Mesenchymal stem cell (in vitro differentiated cells and primary cell): ENCODE measurements around the gene NCK1.
A peak's percentile ranks its signal among the peaks of the same experiment; 100 is the strongest.
"Not testable (repeated sequence)": the region's sequence is repeated elsewhere in the genome, so short reads cannot be mapped to it uniquely, and the experiment has no call there.

Experiments
- DNase-seq: peaks from one replicate; pipeline ENCODE4 v3.0.0-alpha.2; 2013
- H2AFZ ChIP-seq: one replicate; pipeline ENCODE4 v1.6.1; 2013; ENCODE audit warnings: low read depth, mild to moderate bottlenecking, control low read depth, inconsistent platforms, low read length, moderate library complexity
- H2AK5ac ChIP-seq: 2 replicates; pipeline ENCODE4 v1.6.1; 2013; ENCODE audit warnings: low read length, moderate library complexity, mild to moderate bottlenecking, inconsistent platforms; ENCODE audit not compliant: severe bottlenecking
- H2BK120ac ChIP-seq: one replicate; pipeline ENCODE4 v1.6.1; 2013; ENCODE audit warnings: low read depth, mild to moderate bottlenecking, inconsistent platforms, low read length, moderate library complexity
- H2BK12ac ChIP-seq, 2 experiments: one replicate each; pipeline ENCODE4 v1.6.1; 2013; ENCODE audit warnings: inconsistent platforms in 2 of 2, low read length in 2 of 2, mild to moderate bottlenecking in 2 of 2, moderate library complexity in 2 of 2, control low read depth in 1 of 2
- H2BK15ac ChIP-seq: one replicate; pipeline ENCODE4 v1.6.1; 2013; ENCODE audit warnings: mild to moderate bottlenecking, low read depth, inconsistent platforms; ENCODE audit not compliant: poor library complexity, severe bottlenecking
- H2BK5ac ChIP-seq: 2 replicates; pipeline ENCODE4 v1.6.1; 2013; ENCODE audit warnings: low read depth, mild to moderate bottlenecking, low read length, control low read depth, inconsistent platforms; ENCODE audit not compliant: poor library complexity, severe bottlenecking
- H3K14ac ChIP-seq, 2 experiments: one replicate each; pipeline ENCODE4 v1.6.1; 2013; ENCODE audit warnings: inconsistent platforms in 2 of 2, low read length in 2 of 2, control low read depth in 1 of 2, mild to moderate bottlenecking in 1 of 2, moderate library complexity in 1 of 2
- H3K18ac ChIP-seq, 2 experiments: one replicate each; pipeline ENCODE4 v1.6.1; 2013; ENCODE audit warnings: inconsistent platforms in 2 of 2, low read length in 2 of 2, control low read depth in 1 of 2, low read depth in 1 of 2, mild to moderate bottlenecking in 1 of 2
- H3K23ac ChIP-seq, 2 experiments: one replicate each; pipeline ENCODE4 v1.6.1; 2013; ENCODE audit warnings: inconsistent platforms in 2 of 2, low read length in 2 of 2, mild to moderate bottlenecking in 2 of 2, moderate library complexity in 2 of 2, control low read depth in 1 of 2
- H3K27ac ChIP-seq: 2 replicates; pipeline ENCODE4 v1.5.1; 2013; ENCODE audit warnings: mild to moderate bottlenecking, moderate library complexity, low read length, control low read depth, inconsistent platforms; ENCODE audit not compliant: poor library complexity, severe bottlenecking
- H3K27me3 ChIP-seq, 2 experiments: 2 replicates each; pipeline versions ENCODE4 v1.6.1 to v1.7.0; 2013; ENCODE audit warnings: low read length in 2 of 2, mild to moderate bottlenecking in 2 of 2, moderate library complexity in 2 of 2, control low read depth in 1 of 2, inconsistent platforms in 1 of 2; ENCODE audit not compliant: control insufficient read depth in 1 of 2, insufficient read depth in 1 of 2
- H3K36me3 ChIP-seq, 2 experiments: 2 replicates each; pipeline versions ENCODE4 v1.6.1 to v1.7.0; 2013; ENCODE audit warnings: low read length in 2 of 2, control low read depth in 1 of 2, inconsistent platforms in 1 of 2, low read depth in 1 of 2, mild to moderate bottlenecking in 1 of 2; ENCODE audit not compliant: insufficient read depth in 2 of 2, control insufficient read depth in 1 of 2
- H3K4ac ChIP-seq, 2 experiments: one replicate each; pipeline ENCODE4 v1.6.1; 2013; ENCODE audit warnings: inconsistent platforms in 2 of 2, low read length in 2 of 2, mild to moderate bottlenecking in 2 of 2, moderate library complexity in 2 of 2, control low read depth in 1 of 2, low read depth in 1 of 2
- H3K4me1 ChIP-seq: 2 replicates; pipeline ENCODE4 v1.6.1; 2013; ENCODE audit warnings: low read depth, low read length, control low read depth; ENCODE audit not compliant: control insufficient read depth, insufficient read depth
- H3K4me2 ChIP-seq: 2 replicates; pipeline ENCODE4 v1.6.1; 2013; ENCODE audit warnings: low read length, mild to moderate bottlenecking, inconsistent platforms; ENCODE audit not compliant: poor library complexity, severe bottlenecking
- H3K4me3 ChIP-seq, 2 experiments: 2 replicates each; pipeline versions ENCODE4 v1.5.1 to v1.7.0; 2013; ENCODE audit warnings: low read length in 2 of 2, mild to moderate bottlenecking in 2 of 2, control low read depth in 1 of 2, low read depth in 1 of 2; ENCODE audit not compliant: insufficient read depth in 1 of 2
- H3K79me1 ChIP-seq: replicated peaks from 2 replicates; pipeline ENCODE4 v1.6.1; 2013; ENCODE audit warnings: mild to moderate bottlenecking, control low read depth, low read length, inconsistent platforms; ENCODE audit not compliant: poor library complexity, severe bottlenecking
- H3K9ac ChIP-seq: 2 replicates; pipeline ENCODE4 v1.7.0; 2013; ENCODE audit warnings: mild to moderate bottlenecking, low read length, moderate library complexity
- H3K9me3 ChIP-seq: 2 replicates; pipeline ENCODE4 v1.7.0; 2013; ENCODE audit warnings: mild to moderate bottlenecking, low read length; ENCODE audit not compliant: control insufficient read depth
- H4K8ac ChIP-seq: one replicate; pipeline ENCODE4 v1.6.1; 2013; ENCODE audit warnings: inconsistent platforms, mild to moderate bottlenecking, low read length, moderate library complexity
- H4K91ac ChIP-seq: one replicate; pipeline ENCODE4 v1.6.1; 2013; ENCODE audit warnings: mild to moderate bottlenecking, low read length, inconsistent platforms
- WGBS: methylation state at CpG from one replicate; pipeline ENCODE4 v1.1.7; 2013; ENCODE audit warnings: mixed read lengths; 5-methylcytosine and 5-hydroxymethylcytosine counted together

The NCK1 gene

DNA sequence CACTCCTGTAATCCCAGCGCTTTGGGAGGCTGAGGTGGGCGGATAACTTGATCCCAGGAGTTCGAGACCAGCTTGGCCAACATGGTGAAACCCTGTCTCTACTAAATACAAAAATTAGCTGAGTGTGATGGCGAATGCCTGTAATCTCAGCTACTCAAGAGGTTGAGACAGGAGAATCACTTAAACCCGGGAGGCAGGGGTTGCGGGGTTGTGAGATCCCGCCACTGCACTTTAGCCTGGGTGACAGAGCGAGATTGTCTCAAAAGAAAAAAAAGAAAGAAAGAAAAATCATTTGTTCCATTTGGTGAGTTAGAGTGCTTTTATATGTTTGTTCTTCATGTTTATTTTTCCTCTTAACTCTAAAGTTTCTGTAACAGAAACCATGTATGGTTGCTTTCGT lies 7.3 kb downstream of the NCK1 start:
- no peak overlapping the region for H3K4ac ChIP-seq
- H3K14ac ChIP-seq: no peak overlapping the region
- no peak overlapping the region for H3K4me2 ChIP-seq
- no peak overlapping the region for H3K4me3 ChIP-seq
- H3K18ac ChIP-seq: no peak overlapping the region
- H3K27me3 ChIP-seq: no peaks in the 10 kb centered on the region
- no peak for DNase-seq
- no peaks in the 10 kb centered on the region for H3K4me1 ChIP-seq
- no peak overlapping the region for H2BK5ac ChIP-seq
- H3K9ac ChIP-seq: no peak overlapping the region
- H2BK120ac ChIP-seq: no peak overlapping the region
- no peak overlapping the region for H2BK15ac ChIP-seq
- H2BK12ac ChIP-seq: no peak overlapping the region
- no peak overlapping the region for H2AFZ ChIP-seq
- no peak overlapping the region for H4K91ac ChIP-seq
- no peak overlapping the region for H4K8ac ChIP-seq
- peaks cover 14 to 15% of the 10 kb centered on the region in 2 experiments for H3K36me3 ChIP-seq
- 98% methylated on average over 8 of the region's 9 CpGs for WGBS
- H2AK5ac ChIP-seq: no peak overlapping the region
- H3K9me3 ChIP-seq: no peaks in the 10 kb centered on the region
- H3K27ac ChIP-seq: no peak overlapping the region
- H3K79me1 ChIP-seq: peaks cover 8% of the 10 kb centered on the region
- no peak overlapping the region for H3K23ac ChIP-seq

DNA sequence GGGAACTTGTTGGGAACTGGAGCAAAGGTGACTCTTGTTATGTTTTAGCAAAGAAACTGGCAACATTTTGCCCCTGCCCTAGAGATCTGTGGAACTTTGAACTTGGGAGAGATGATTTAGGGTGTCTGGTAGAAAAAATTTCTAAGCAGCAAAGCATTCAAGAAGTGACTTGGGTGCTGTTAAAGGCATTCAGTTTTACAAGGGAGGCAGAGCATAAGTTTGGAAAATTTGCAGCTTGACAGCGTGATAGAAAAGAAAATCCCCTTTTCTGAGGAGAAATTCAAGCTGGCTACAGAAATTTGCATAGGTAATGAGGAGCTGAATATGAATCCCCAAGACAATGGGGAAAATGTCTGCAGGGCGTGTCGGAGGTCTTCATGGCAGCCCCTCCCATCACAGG lies 10.2 kb downstream of the NCK1 start:
- H3K14ac ChIP-seq, H3K18ac ChIP-seq, H2BK12ac ChIP-seq, H2AK5ac ChIP-seq, H2AFZ ChIP-seq, H2BK5ac ChIP-seq, H3K27ac ChIP-seq, H3K9me3 ChIP-seq, H3K4me2 ChIP-seq, H3K23ac ChIP-seq, H2BK15ac ChIP-seq, DNase-seq, H3K4me3 ChIP-seq, H4K91ac ChIP-seq, H2BK120ac ChIP-seq, H3K27me3 ChIP-seq, H3K9ac ChIP-seq, H4K8ac ChIP-seq, H3K79me1 ChIP-seq, H3K4me1 ChIP-seq: not testable (repeated sequence)
- H3K36me3 ChIP-seq: peaks cover 14 to 15% of the 10 kb centered on the region in 2 experiments
- over 99% methylated on average over 3 of the region's 3 CpGs for WGBS
- peak overlapping the region in 1 of 2 experiments; percentile 24 for H3K4ac ChIP-seq

DNA sequence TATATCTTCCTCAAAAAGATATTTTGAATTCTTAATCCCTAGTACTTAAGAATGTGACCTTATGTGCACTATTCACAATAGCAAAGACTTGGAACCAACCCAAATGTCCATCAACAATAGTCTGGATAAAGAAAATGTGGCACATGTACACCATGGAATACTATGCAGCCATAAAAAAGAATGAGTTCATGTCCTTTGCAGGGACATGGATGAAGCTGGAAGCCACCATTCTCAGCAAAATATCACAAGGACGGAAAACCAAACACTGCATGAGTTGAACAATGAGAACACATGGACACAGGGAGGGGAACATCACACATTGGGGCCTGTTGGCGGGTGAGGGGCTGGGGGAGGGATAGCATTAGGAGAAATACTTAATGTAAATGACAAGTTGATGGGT lies 17.5 kb downstream of the NCK1 start:
- not testable (repeated sequence) for H3K4me1 ChIP-seq, H2BK12ac ChIP-seq, H3K36me3 ChIP-seq, H3K27me3 ChIP-seq, H2AK5ac ChIP-seq, H3K4me3 ChIP-seq, H3K4me2 ChIP-seq, H4K8ac ChIP-seq, H3K23ac ChIP-seq, H3K14ac ChIP-seq, H3K27ac ChIP-seq, H3K9me3 ChIP-seq, H2BK5ac ChIP-seq, H3K4ac ChIP-seq, H2BK15ac ChIP-seq, H4K91ac ChIP-seq, DNase-seq, H2BK120ac ChIP-seq, H3K9ac ChIP-seq, H2AFZ ChIP-seq
- WGBS: 92% methylated on average over 2 of the region's 2 CpGs
- Histone ChIP-seq H3K18ac (peak overlapping the region in 1 of 2 experiments; percentile 21), H3K79me1 (peaks cover 14% of the 10 kb centered on the region)

DNA sequence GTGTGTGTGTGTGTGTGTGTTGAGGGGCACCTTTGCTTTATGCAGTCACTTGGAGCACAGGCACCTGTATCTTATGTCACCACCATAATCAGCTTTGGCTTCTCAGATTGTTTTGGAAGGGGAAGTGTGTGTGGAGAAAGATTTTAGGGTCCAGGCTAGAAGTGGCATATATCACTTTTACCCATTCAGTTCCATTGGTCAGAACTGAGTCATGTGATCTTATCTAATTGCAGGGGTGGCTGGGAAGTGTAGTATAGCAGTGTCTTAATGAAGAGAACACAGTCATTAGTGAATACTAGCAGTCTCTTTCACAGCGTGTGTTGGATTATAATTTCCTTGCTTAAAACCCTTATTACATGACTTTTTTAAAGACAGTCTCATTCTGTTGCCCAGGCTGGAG lies 20.6 kb downstream of the NCK1 start:
- Histone ChIP-seq H2BK5ac (no peak overlapping the region), H3K4me1 (peaks cover 3% of the 10 kb centered on the region), H2AFZ (no peak overlapping the region), H3K23ac (no peak overlapping the region), H2BK120ac (no peak overlapping the region), H3K4me2 (no peak overlapping the region), H3K14ac (no peak overlapping the region), H3K27me3 (no peaks in the 10 kb centered on the region), H3K36me3 (no peaks in the 10 kb centered on the region), H3K9me3 (no peaks in the 10 kb centered on the region), H3K4ac (no peak overlapping the region), H3K9ac (no peak overlapping the region), H3K4me3 (no peak overlapping the region), H2AK5ac (no peak overlapping the region), H4K8ac (no peak overlapping the region), H3K27ac (no peak overlapping the region), H2BK15ac (no peak overlapping the region), H2BK12ac (peak overlapping the region in 1 of 2 experiments; percentile 6), H4K91ac (no peak overlapping the region), H3K79me1 (peaks cover 13% of the 10 kb centered on the region), H3K18ac (no peak overlapping the region)
- WGBS: 100% methylated on average over 1 of the region's 1 CpG
- no peak for DNase-seq
